K562 (cell line): ENCODE data around the gene POLR3K. TPM values are rescaled to one million over a fixed set of nuclear protein-coding genes. Genes with fewer than 3 reads are reported as not detected.

Experiments used
- FOXJ3 ChIP-seq: sonication (generic); formaldehyde crosslinking; IDR thresholded peaks from 2 replicates; pipeline ENCODE4 v1.4.0; 2020; ENCODE audit warnings: mild to moderate bottlenecking, missing genetic modification reagents
- HIVEP1 ChIP-seq: fragments of 250-450 bp; sonication (Bioruptor Pico); IDR thresholded peaks from 2 replicates; pipeline ENCODE4 v1.4.0; 2020; ENCODE audit warnings: mild to moderate bottlenecking
- MYNN ChIP-seq, 2 experiments: sonication (generic); formaldehyde crosslinking in 1 of 2; IDR thresholded peaks; 2 replicates each; pipeline versions ENCODE4 v1.5.0 to v1.6.1; 2016 to 2020; ENCODE audit warnings: antibody characterized with exemption in 1 of 2, missing genetic modification reagents in 1 of 2
- NFE2L1 ChIP-seq: fragments of 450-650 bp; IDR thresholded peaks from 2 replicates; pipeline ENCODE4 v1.6.1; 2016; ENCODE audit warnings: missing genetic modification characterization, low read depth, mild to moderate bottlenecking, missing compliant biosample characterization, moderate library complexity, borderline replicate concordance
- PRMT5 ChIP-seq: sonication (generic); formaldehyde crosslinking; IDR thresholded peaks from 2 replicates; pipeline ENCODE4 v1.5.0; 2020; ENCODE audit warnings: missing genetic modification reagents
- RBFOX2 ChIP-seq: fragments of 200-400 bp; formaldehyde crosslinking; IDR thresholded peaks from 2 replicates; pipeline ENCODE4 v1.6.1; 2017; ENCODE audit warnings: low read depth, mild to moderate bottlenecking, low read length, moderate library complexity
- SNIP1 ChIP-seq: fragments of 450-650 bp; IDR thresholded peaks from 2 replicates; pipeline ENCODE4 v1.7.1; 2017; ENCODE audit warnings: low read depth, mild to moderate bottlenecking
- ZNF311 ChIP-seq: fragments of 250-450 bp; sonication (Bioruptor Pico); IDR thresholded peaks from 2 replicates; pipeline ENCODE4 v1.4.0; 2020; ENCODE audit warnings: mild to moderate bottlenecking, moderate library complexity
- polyA plus RNA-seq, 8 experiments: library from polyadenylated mRNA; depleted of rRNA in 4 of 8; stranded (reverse) in 5 of 8; unstranded in 3 of 8; fragments of >200 nt; fragmentation: Nextera tagmentation in 2 of 8; fragmentation: Illumina TruSeq in 1 of 8; extraction: Ambion mirVana in 2 of 8; extraction: Trizol in 1 of 8; gene quantifications; 2 replicates each; pipeline versions ENCODE4 v1.2.1 to v1.2.3, GENCODE V29; 2011 to 2014; ENCODE audit warnings: inconsistent platforms in 1 of 8, missing spikeins in 1 of 8
- total RNA-seq, 7 experiments: library from RNA; depleted of rRNA in 6 of 7; stranded (reverse); fragments of >200 nt in 6 of 7; fragmentation: Illumina TruSeq in 2 of 7; extraction: Trizol in 2 of 7; gene quantifications; 2 replicates each; pipeline versions ENCODE4 v1.2.1 to v1.2.3, GENCODE V29; 2011 to 2021; ENCODE audit warnings: low replicate concordance in 1 of 7
- TF ChIP-seq, protein P1 (sequence below): fragments of 450-650 bp; IDR thresholded peaks from 2 replicates; pipeline ENCODE4 v1.6.1; 2017; ENCODE audit warnings: mild to moderate bottlenecking, moderate library complexity
- TF ChIP-seq, protein P2 (sequence below): fragments of 450-650 bp; IDR thresholded peaks from 2 replicates; pipeline ENCODE4 v1.6.1; 2016; ENCODE audit warnings: mild to moderate bottlenecking, moderate library complexity
- TF ChIP-seq, protein P3 (sequence below): sonication (generic); formaldehyde crosslinking; IDR thresholded peaks from 2 replicates; pipeline ENCODE4 v1.8.1; 2023; ENCODE audit warnings: mild to moderate bottlenecking, missing genetic modification reagents

POLR3K gene
- total and polyA plus RNA-seq, 9 of the 15 experiments (the other 6 are each of a cell fraction or from before 2014, with no cell fraction given) = 42.1 to 315 (median 86.7) TPM

DNA sequence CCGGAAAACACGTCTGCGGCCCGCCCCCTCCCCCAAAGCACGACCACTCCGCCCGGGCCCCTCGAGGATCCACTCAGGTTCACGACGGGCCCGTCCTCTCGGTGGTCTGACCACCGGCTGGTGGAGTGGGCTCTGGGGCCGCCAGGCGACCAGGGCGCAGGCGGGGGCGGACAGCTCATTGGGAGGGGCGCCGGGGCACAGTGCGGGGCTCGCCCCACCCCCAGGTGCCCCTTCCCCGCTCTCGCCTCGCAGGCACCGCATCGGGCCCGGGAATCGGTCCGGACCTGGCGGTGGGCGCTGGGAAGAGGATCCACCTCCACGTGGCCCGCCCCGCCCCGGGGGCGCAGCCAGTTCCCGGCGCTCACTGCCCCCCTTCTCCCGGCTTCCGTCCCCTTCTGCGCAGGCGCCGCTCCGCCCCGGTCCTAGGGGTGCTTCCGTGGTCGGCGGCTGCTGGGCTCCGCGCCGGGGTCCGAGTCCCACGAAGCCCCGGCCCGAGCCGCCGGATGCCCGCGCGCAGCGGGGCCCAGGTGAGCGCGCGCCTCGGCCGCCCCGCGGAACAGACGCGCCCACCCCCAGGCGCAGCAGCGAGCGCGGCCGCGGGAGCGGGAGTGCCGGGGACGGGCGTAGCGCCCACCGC is 24.5 kb upstream of the POLR3K start, which contains the start of gene MPG (continued):
- TF ChIP-seq SNIP1 (no peak), FOXJ3 (CRISPR knock-in tag) (no peak), MYNN (IDR thresholded peaks at IDR 0.05) (no peak), MYNN (CRISPR knock-in tag; IDR thresholded peaks at IDR 0.05) (no peak), PRMT5 (no peak), HIVEP1 (no peak), NFE2L1 (tag) (no peak), RBFOX2 (peak; percentile 66), ZNF311 (no peak)
- TF ChIP-seq, protein P1, sequence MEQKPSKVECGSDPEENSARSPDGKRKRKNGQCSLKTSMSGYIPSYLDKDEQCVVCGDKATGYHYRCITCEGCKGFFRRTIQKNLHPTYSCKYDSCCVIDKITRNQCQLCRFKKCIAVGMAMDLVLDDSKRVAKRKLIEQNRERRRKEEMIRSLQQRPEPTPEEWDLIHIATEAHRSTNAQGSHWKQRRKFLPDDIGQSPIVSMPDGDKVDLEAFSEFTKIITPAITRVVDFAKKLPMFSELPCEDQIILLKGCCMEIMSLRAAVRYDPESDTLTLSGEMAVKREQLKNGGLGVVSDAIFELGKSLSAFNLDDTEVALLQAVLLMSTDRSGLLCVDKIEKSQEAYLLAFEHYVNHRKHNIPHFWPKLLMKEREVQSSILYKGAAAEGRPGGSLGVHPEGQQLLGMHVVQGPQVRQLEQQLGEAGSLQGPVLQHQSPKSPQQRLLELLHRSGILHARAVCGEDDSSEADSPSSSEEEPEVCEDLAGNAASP = no peak
- TF ChIP-seq, protein P2, sequence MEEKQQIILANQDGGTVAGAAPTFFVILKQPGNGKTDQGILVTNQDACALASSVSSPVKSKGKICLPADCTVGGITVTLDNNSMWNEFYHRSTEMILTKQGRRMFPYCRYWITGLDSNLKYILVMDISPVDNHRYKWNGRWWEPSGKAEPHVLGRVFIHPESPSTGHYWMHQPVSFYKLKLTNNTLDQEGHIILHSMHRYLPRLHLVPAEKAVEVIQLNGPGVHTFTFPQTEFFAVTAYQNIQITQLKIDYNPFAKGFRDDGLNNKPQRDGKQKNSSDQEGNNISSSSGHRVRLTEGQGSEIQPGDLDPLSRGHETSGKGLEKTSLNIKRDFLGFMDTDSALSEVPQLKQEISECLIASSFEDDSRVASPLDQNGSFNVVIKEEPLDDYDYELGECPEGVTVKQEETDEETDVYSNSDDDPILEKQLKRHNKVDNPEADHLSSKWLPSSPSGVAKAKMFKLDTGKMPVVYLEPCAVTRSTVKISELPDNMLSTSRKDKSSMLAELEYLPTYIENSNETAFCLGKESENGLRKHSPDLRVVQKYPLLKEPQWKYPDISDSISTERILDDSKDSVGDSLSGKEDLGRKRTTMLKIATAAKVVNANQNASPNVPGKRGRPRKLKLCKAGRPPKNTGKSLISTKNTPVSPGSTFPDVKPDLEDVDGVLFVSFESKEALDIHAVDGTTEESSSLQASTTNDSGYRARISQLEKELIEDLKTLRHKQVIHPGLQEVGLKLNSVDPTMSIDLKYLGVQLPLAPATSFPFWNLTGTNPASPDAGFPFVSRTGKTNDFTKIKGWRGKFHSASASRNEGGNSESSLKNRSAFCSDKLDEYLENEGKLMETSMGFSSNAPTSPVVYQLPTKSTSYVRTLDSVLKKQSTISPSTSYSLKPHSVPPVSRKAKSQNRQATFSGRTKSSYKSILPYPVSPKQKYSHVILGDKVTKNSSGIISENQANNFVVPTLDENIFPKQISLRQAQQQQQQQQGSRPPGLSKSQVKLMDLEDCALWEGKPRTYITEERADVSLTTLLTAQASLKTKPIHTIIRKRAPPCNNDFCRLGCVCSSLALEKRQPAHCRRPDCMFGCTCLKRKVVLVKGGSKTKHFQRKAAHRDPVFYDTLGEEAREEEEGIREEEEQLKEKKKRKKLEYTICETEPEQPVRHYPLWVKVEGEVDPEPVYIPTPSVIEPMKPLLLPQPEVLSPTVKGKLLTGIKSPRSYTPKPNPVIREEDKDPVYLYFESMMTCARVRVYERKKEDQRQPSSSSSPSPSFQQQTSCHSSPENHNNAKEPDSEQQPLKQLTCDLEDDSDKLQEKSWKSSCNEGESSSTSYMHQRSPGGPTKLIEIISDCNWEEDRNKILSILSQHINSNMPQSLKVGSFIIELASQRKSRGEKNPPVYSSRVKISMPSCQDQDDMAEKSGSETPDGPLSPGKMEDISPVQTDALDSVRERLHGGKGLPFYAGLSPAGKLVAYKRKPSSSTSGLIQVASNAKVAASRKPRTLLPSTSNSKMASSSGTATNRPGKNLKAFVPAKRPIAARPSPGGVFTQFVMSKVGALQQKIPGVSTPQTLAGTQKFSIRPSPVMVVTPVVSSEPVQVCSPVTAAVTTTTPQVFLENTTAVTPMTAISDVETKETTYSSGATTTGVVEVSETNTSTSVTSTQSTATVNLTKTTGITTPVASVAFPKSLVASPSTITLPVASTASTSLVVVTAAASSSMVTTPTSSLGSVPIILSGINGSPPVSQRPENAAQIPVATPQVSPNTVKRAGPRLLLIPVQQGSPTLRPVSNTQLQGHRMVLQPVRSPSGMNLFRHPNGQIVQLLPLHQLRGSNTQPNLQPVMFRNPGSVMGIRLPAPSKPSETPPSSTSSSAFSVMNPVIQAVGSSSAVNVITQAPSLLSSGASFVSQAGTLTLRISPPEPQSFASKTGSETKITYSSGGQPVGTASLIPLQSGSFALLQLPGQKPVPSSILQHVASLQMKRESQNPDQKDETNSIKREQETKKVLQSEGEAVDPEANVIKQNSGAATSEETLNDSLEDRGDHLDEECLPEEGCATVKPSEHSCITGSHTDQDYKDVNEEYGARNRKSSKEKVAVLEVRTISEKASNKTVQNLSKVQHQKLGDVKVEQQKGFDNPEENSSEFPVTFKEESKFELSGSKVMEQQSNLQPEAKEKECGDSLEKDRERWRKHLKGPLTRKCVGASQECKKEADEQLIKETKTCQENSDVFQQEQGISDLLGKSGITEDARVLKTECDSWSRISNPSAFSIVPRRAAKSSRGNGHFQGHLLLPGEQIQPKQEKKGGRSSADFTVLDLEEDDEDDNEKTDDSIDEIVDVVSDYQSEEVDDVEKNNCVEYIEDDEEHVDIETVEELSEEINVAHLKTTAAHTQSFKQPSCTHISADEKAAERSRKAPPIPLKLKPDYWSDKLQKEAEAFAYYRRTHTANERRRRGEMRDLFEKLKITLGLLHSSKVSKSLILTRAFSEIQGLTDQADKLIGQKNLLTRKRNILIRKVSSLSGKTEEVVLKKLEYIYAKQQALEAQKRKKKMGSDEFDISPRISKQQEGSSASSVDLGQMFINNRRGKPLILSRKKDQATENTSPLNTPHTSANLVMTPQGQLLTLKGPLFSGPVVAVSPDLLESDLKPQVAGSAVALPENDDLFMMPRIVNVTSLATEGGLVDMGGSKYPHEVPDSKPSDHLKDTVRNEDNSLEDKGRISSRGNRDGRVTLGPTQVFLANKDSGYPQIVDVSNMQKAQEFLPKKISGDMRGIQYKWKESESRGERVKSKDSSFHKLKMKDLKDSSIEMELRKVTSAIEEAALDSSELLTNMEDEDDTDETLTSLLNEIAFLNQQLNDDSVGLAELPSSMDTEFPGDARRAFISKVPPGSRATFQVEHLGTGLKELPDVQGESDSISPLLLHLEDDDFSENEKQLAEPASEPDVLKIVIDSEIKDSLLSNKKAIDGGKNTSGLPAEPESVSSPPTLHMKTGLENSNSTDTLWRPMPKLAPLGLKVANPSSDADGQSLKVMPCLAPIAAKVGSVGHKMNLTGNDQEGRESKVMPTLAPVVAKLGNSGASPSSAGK = peak; percentile 50; the same call in 1 of the 2 replicates
- TF ChIP-seq, protein P3, sequence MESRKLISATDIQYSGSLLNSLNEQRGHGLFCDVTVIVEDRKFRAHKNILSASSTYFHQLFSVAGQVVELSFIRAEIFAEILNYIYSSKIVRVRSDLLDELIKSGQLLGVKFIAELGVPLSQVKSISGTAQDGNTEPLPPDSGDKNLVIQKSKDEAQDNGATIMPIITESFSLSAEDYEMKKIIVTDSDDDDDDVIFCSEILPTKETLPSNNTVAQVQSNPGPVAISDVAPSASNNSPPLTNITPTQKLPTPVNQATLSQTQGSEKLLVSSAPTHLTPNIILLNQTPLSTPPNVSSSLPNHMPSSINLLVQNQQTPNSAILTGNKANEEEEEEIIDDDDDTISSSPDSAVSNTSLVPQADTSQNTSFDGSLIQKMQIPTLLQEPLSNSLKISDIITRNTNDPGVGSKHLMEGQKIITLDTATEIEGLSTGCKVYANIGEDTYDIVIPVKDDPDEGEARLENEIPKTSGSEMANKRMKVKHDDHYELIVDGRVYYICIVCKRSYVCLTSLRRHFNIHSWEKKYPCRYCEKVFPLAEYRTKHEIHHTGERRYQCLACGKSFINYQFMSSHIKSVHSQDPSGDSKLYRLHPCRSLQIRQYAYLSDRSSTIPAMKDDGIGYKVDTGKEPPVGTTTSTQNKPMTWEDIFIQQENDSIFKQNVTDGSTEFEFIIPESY (CRISPR knock-in tag) = no peak
